ENCODE data around the gene CELA2A.
"Not testable (repeated sequence)": the region's sequence is repeated elsewhere in the genome, so short reads cannot be mapped to it uniquely, and the experiment has no call there.

CELA2A gene

DNA sequence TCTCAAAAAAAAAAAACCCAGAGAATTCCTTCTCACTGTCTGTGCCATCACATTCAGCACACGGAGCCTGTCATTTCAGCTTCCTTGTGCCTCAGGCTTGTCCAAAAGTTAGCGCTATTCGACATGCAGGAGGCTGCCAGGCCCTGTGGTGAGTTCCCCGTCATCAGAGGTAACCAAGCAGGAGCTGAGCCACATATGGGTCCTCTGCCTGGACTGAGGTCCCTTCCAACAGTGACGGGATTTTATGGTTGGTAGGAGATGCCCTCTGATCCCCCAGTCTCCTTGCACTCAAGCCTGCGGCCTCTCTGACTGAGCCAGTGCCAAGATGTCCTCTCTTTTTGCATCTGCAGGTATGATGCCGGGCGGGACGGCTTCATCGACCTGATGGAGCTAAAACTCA, 31.0 kb upstream of the CELA2A start:
- DNase-seq (ENCODE audit: low read depth): no peak
- TF ChIP-seq, protein P1, sequence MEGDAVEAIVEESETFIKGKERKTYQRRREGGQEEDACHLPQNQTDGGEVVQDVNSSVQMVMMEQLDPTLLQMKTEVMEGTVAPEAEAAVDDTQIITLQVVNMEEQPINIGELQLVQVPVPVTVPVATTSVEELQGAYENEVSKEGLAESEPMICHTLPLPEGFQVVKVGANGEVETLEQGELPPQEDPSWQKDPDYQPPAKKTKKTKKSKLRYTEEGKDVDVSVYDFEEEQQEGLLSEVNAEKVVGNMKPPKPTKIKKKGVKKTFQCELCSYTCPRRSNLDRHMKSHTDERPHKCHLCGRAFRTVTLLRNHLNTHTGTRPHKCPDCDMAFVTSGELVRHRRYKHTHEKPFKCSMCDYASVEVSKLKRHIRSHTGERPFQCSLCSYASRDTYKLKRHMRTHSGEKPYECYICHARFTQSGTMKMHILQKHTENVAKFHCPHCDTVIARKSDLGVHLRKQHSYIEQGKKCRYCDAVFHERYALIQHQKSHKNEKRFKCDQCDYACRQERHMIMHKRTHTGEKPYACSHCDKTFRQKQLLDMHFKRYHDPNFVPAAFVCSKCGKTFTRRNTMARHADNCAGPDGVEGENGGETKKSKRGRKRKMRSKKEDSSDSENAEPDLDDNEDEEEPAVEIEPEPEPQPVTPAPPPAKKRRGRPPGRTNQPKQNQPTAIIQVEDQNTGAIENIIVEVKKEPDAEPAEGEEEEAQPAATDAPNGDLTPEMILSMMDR (IDR thresholded peaks at IDR 0.05; ENCODE audit: control insufficient read depth, extremely low read depth, insufficient read depth): no peak
- H3K4me3 ChIP-seq (ENCODE audit: low read depth, low read length): no peak overlapping the region

DNA sequence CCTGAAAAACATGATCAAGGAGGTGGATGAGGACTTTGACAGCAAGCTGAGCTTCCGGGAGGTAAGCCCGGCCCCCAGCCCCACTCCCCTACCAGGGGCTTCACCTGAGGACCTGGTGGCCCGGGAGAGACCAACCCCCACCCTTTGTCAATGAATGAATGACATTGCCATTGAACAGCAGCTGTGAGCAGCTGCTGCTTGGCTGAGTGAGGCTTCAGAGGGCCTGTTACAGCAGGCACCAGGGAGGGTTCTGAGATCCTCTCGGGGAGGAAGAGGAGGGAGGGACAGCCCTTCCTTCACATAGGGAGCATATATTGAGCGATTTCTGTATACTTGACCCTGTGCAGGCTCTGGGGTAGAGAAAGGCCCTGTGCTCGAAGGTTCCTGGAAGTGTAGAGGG, 30.6 kb upstream of the CELA2A start:
- TF ChIP-seq, protein P1 (IDR thresholded peaks at IDR 0.05; ENCODE audit: control insufficient read depth, extremely low read depth, insufficient read depth): no peak

DNA sequence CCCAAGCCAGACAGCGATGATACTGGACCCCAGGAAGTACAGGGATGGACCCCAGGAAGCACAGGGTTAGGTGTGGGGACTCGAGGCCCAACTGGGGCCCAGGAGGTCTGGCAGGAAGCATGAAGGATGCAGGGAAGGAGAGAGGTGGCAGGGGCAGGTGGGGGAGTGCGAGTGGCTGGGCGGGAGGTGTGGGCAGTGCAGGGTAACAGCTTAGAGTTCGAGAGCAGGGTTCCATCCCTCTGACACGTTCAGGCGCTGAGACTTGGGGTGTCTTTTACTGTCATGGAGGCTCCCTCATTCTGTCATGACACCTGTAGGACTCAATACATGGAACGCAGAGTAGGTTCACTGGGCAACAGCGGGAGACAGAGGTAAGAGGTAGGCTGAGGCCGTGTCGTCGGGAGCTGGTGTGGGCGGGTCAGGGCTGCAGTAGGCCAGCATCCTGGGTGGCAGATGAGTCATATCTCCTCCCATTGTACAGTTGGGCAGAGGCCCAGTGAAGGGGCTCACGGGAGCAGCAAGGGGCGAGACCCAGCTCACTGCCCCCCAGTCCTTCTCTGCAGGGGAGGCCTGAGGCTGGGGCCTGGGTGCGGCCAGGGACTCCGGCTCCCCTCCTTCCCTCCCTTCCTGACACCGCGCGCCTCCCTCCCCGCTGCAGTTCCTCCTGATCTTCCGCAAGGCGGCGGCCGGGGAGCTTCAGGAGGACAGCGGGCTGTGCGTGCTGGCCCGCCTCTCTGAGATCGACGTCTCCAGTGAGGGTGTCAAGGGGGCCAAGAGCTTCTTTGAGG, 29.8 kb upstream of the CELA2A start:
- no peak overlapping the region for H3K4me3 ChIP-seq (ENCODE audit: low read depth, low read length)
- TF ChIP-seq, protein P1 (IDR thresholded peaks at IDR 0.05; ENCODE audit: control insufficient read depth, extremely low read depth, insufficient read depth): no peak
- no peak for DNase-seq (ENCODE audit: low read depth)

More for the DNA sequence above, 30.6 kb upstream of the CELA2A start:
- no peak for DNase-seq (ENCODE audit: low read depth)
- no peak overlapping the region for H3K4me3 ChIP-seq (ENCODE audit: low read depth, low read length)

DNA sequence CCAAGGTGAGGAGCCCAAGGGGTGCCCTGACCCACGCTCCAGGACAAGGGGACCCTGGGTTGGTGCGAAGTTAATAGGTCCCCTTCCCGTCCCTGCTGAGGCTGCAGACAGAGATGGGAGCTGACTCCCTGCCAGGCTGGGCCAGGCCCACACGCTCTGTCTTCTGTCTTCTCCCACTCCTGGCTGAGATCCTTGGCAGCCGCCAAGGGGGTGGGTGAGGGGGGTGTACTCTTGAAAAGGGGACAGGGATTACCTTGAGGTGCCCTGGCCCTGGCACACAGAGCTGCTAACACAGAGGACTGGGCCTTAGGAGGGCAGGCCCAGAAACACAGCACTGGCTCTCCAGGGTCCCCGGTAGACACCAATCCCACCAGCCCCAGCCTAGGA, 29.3 kb upstream of the CELA2A start:
- DNase-seq (ENCODE audit: low read depth): no peak
- no peak overlapping the region for H3K4me3 ChIP-seq (ENCODE audit: low read depth, low read length)
- TF ChIP-seq, protein P1 (IDR thresholded peaks at IDR 0.05; ENCODE audit: control insufficient read depth, extremely low read depth, insufficient read depth): no peak

DNA sequence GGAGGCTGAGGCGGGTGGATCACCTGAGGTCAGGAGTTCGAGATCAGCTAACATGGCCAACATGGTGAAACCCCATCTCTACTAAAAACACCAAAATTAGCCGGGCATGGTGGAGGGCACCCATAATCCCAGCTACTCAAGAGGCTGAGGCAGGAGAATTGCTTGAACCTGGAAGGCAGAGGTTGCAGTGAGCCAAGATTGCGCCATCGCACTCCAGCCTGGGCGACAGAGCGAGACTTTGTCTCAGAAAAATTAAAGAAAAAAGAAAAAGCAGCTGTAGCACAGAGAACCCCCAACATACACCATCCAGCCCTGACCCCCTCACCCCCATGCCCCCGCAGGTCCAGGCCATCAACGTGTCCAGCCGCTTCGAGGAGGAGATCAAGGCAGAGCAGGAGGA, 28.3 kb upstream of the CELA2A start:
- DNase-seq (ENCODE audit: low read depth); H3K4me3 ChIP-seq (ENCODE audit: low read depth, low read length): not testable (repeated sequence)

DNA sequence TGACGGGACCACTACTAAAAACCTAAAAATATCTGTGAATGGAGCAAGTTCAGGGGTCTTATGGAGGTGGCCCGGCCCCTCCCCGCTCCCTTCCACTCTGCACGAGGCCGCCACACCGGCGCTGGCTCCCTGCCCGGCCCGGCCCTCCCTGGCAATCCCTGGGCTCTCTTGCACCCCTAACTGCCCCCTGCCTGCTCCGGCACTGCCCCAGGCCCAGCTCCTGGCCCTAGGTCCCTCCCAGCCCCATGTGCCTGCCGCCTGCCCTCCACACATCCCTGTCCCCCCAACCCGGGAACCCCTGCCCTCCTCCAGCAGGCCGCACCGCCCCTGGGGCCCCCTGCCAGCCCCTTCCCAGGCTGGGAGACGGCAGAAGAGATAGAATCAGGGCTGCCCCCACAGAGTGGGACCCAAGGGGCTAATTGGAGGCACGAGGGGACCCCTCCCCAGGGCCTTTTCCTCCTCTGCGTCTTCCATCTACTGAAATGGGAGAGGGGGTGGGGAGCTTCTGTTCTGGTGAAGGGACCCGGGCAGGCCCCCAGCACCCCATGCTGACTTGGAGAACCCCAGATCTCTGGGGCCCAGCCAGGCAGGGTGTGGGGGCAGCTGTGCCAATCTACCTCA, 27.6 kb upstream of the CELA2A start:
- TF ChIP-seq, protein P1 (IDR thresholded peaks at IDR 0.05; ENCODE audit: control insufficient read depth, extremely low read depth, insufficient read depth): no peak
- H3K4me3 ChIP-seq (ENCODE audit: low read depth, low read length): no peak overlapping the region
- no peak for DNase-seq (ENCODE audit: low read depth)

DNA sequence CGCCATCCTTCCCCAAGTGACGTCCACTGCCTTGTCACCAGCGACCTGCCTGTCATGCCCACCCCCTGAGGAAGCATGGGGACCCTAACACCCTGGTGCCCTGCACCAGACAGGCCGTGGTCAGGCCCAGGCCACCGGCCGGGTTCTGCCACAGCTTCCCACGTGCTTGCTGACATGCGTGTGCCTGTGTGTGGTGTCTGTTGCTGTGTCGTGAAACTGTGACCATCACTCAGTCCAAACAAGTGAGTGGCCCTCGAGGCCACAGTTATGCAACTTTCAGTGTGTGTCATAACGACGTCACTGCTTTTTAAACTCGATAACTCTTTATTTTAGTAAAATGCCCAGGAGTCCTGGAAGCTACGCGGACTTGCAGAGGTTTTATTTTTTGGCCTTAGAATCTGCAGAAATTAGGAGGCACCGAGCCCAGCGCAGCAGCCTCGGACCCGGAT, 26.8 kb upstream of the CELA2A start:
- no peak for DNase-seq (ENCODE audit: low read depth)
- TF ChIP-seq, protein P1 (IDR thresholded peaks at IDR 0.05; ENCODE audit: control insufficient read depth, extremely low read depth, insufficient read depth): no peak
- H3K4me3 ChIP-seq (ENCODE audit: low read depth, low read length): no peak overlapping the region
